SU-DHL-6 (cell line): ENCODE data around the gene CRMP1.

Experiments
- H2AFZ ChIP-seq: fragments of 200-600 bp; sonication (generic); 2 replicates; pipeline ENCODE4 v1.6.1; 2014; ENCODE audit warnings: low read depth, mild to moderate bottlenecking, moderate library complexity, mixed read lengths, antibody characterized with exemption, low read length; ENCODE audit not compliant: severe bottlenecking
- H3F3A ChIP-seq: fragments of 200-600 bp; shearing (Covaris generic); 2 replicates; pipeline ENCODE4 v1.6.0; 2016; ENCODE audit warnings: antibody characterized with exemption, mild to moderate bottlenecking; ENCODE audit not compliant: insufficient read depth
- H3K27ac ChIP-seq: fragments of 200-600 bp; sonication (generic); 2 replicates; pipeline ENCODE4 v1.5.1; 2016; ENCODE audit warnings: low read depth, mild to moderate bottlenecking, low read length, moderate library complexity, mixed read lengths
- H3K27me3 ChIP-seq: fragments of 200-600 bp; sonication (generic), shearing (Covaris generic); 2 replicates; pipeline ENCODE4 v1.6.0; 2014; ENCODE audit warnings: mild to moderate bottlenecking, low read length
- H3K36me3 ChIP-seq: fragments of 200-600 bp; sonication (generic); 2 replicates; pipeline ENCODE4 v1.6.1; 2014; ENCODE audit warnings: mild to moderate bottlenecking, low read length, mixed read lengths
- H3K4me2 ChIP-seq: fragments of 300-600, 200-600 bp; shearing (Covaris generic), sonication (generic); 2 replicates; pipeline ENCODE4 v1.6.0; 2014; ENCODE audit warnings: low read length, low read depth, mild to moderate bottlenecking; ENCODE audit not compliant: poor library complexity, severe bottlenecking
- H3K4me3 ChIP-seq: fragments of 200-600 bp; sonication (generic); 2 replicates; pipeline ENCODE4 v1.5.1; 2014; ENCODE audit warnings: antibody characterized with exemption, low read length, mild to moderate bottlenecking, mixed read lengths; ENCODE audit not compliant: insufficient read depth, poor library complexity, severe bottlenecking
- H3K79me2 ChIP-seq: fragments of 200-600 bp; sonication (generic); 2 replicates; pipeline ENCODE4 v1.6.1; 2014; ENCODE audit warnings: mild to moderate bottlenecking, low read length, moderate library complexity; ENCODE audit not compliant: insufficient read depth
- H3K9ac ChIP-seq: fragments of 200-600 bp; sonication (generic); 2 replicates; pipeline ENCODE4 v1.7.0; 2014; ENCODE audit warnings: mild to moderate bottlenecking, low read length
- H3K9me2 ChIP-seq: fragments of 200-600 bp; sonication (generic); replicated peaks from 2 replicates; pipeline ENCODE4 v1.6.1; 2014; ENCODE audit warnings: low read length; ENCODE audit not compliant: insufficient read depth
- H3K9me3 ChIP-seq: fragments of 200-600 bp; sonication (generic); 2 replicates; pipeline ENCODE4 v1.6.1; 2014; ENCODE audit warnings: low read length, mixed read lengths; ENCODE audit not compliant: insufficient read depth
- H4K20me1 ChIP-seq: fragments of 200-600 bp; sonication (generic); 2 replicates; pipeline ENCODE4 v1.6.1; 2014; ENCODE audit warnings: low read depth, mild to moderate bottlenecking, antibody characterized with exemption, low read length, moderate library complexity, mixed read lengths
- EZH2phosphoT487 ChIP-seq: fragments of 200-600 bp; sonication (generic), shearing (Covaris generic); conservative IDR thresholded peaks from 2 replicates; pipeline ENCODE4 v1.6.1; 2018; ENCODE audit warnings: mild to moderate bottlenecking, antibody characterized with exemption, low read length, moderate library complexity, mixed read lengths
- TF ChIP-seq, protein P1 (sequence below): fragments of 200-600 bp; sonication (generic); IDR thresholded peaks from one replicate; pipeline ENCODE4 v1.5.1; 2017; ENCODE audit warnings: antibody characterized with exemption, mild to moderate bottlenecking, low read length, moderate library complexity; ENCODE audit not compliant: insufficient read depth, poor library complexity, severe bottlenecking

The CRMP1 gene

GRCh38 chr4:5919044-5919443 lies 26.2 kb upstream of the CRMP1 start:
- no peaks in the 10 kb centered on the region for H3F3A ChIP-seq
- no peak overlapping the region for H2AFZ ChIP-seq
- H3K4me2 ChIP-seq, result no peak overlapping the region
- H4K20me1 ChIP-seq, result no peaks in the 10 kb centered on the region
- H3K9me2 ChIP-seq, result no peaks in the 10 kb centered on the region
- H3K36me3 ChIP-seq, result no peaks in the 10 kb centered on the region
- no peak overlapping the region for H3K9ac ChIP-seq
- no peaks in the 10 kb centered on the region for H3K9me3 ChIP-seq
- TF ChIP-seq, protein P1, sequence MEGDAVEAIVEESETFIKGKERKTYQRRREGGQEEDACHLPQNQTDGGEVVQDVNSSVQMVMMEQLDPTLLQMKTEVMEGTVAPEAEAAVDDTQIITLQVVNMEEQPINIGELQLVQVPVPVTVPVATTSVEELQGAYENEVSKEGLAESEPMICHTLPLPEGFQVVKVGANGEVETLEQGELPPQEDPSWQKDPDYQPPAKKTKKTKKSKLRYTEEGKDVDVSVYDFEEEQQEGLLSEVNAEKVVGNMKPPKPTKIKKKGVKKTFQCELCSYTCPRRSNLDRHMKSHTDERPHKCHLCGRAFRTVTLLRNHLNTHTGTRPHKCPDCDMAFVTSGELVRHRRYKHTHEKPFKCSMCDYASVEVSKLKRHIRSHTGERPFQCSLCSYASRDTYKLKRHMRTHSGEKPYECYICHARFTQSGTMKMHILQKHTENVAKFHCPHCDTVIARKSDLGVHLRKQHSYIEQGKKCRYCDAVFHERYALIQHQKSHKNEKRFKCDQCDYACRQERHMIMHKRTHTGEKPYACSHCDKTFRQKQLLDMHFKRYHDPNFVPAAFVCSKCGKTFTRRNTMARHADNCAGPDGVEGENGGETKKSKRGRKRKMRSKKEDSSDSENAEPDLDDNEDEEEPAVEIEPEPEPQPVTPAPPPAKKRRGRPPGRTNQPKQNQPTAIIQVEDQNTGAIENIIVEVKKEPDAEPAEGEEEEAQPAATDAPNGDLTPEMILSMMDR, result no peak
- TF ChIP-seq EZH2phosphoT487, result no peak
- H3K27me3 ChIP-seq, result no peaks in the 10 kb centered on the region
- H3K4me3 ChIP-seq, result no peak overlapping the region
- no peaks in the 10 kb centered on the region for H3K79me2 ChIP-seq
- H3K27ac ChIP-seq, result no peak overlapping the region

DNA sequence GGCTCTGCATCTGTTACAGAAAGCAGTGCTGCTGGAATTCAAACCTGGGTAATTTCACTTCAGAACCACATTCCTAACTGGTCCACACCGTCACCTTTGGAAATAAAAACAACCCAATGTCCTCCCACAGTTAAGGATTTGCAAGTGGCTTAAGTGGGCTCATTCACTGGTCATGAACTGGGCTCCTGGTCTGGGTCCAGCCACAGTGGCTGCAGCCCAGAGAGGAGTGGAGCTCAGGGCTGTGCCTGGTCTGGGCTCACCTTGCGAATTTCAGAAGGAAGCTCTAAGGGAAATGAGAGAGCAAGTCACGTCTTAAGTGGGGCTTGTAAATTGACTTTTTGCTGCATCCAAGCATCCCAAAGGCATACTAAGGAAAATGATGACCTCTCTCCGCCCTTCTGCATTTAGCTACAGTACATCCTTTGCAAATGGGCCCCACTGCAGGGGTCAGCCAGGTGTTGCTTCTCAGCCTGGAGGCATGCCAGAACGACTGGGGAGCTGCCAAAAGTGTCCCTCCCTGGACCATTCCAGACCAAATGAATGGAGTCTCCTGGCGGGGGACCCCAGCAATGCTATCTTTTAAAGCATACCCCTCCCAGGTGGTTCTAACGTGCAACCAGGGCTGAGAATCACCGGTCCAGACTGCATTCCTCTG lies 25.6 kb upstream of the CRMP1 start:
- H3K9me3 ChIP-seq, result no peaks in the 10 kb centered on the region
- H3K27me3 ChIP-seq, result no peaks in the 10 kb centered on the region
- no peaks in the 10 kb centered on the region for H3F3A ChIP-seq
- no peak overlapping the region for H3K4me3 ChIP-seq
- H3K4me2 ChIP-seq, result no peak overlapping the region
- H2AFZ ChIP-seq, result no peak overlapping the region
- no peak overlapping the region for H3K27ac ChIP-seq
- H3K79me2 ChIP-seq, result no peaks in the 10 kb centered on the region
- TF ChIP-seq, protein P1, result no peak
- TF ChIP-seq EZH2phosphoT487, result no peak
- no peak overlapping the region for H3K9ac ChIP-seq
- no peaks in the 10 kb centered on the region for H4K20me1 ChIP-seq
- H3K36me3 ChIP-seq, result no peaks in the 10 kb centered on the region
- no peaks in the 10 kb centered on the region for H3K9me2 ChIP-seq

GRCh38 chr4:5917672-5918071 lies 24.8 kb upstream of the CRMP1 start:
- Histone ChIP-seq H3K27ac (no peak overlapping the region), H3K9me3 (no peaks in the 10 kb centered on the region), H3K27me3 (no peaks in the 10 kb centered on the region), H3K9ac (no peak overlapping the region), H3K36me3 (no peaks in the 10 kb centered on the region), H3F3A (no peaks in the 10 kb centered on the region), H3K4me3 (no peak overlapping the region), H3K9me2 (no peaks in the 10 kb centered on the region), H3K4me2 (no peak overlapping the region), H4K20me1 (no peaks in the 10 kb centered on the region), H3K79me2 (no peaks in the 10 kb centered on the region), H2AFZ (no peak overlapping the region)
- TF ChIP-seq, protein P1, result no peak
- no peak for TF ChIP-seq EZH2phosphoT487
